LoVo (cell line): ENCODE results near the gene C17orf107.

Experiments used
- DNase-seq: peaks from one replicate; pipeline ENCODE4 v3.0.0-alpha.2; 2016; ENCODE audit warnings: low spot score

Gene C17orf107

DNA sequence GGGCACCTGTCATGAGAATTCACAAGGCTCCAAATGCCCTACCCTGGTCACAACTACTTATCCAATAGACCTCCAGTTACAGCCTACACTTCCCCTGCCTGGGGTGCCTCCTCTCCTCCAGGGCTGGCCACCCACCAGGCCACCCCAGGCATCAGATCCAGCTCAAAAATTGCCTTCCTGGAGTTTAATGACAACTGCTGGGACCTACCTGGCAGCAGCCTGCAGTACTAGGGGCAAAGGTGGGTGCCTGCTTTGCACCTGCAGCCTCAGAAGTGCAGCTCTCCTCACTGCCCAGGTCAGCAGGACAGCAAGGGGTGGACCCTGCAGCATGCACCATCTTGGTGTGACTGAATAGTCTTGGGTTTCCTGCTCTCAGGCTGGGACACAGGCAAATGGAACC, 36.3 kb downstream of the C17orf107 start:
- DNase-seq, result no peak

DNA sequence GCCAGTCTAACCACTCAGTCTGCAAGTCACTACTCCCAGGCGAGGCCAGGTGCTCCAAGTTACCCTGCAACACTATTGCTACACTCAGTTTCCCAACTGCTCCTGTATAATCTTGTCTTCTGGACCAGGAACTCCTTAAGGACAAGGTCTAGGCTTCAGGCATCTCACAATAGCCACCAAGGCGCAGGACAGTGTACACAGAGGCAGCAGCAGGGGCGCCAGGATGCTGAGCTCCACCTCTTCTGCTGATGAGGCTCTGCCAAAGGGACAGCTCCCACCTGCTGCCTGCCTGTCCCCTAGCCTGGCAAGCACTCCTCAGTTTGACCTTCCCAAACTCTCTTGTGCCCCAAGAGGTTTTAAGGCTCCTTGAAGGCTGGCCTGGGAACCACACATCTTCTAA, 37.1 kb downstream of the C17orf107 start:
- no peak for DNase-seq

DNA sequence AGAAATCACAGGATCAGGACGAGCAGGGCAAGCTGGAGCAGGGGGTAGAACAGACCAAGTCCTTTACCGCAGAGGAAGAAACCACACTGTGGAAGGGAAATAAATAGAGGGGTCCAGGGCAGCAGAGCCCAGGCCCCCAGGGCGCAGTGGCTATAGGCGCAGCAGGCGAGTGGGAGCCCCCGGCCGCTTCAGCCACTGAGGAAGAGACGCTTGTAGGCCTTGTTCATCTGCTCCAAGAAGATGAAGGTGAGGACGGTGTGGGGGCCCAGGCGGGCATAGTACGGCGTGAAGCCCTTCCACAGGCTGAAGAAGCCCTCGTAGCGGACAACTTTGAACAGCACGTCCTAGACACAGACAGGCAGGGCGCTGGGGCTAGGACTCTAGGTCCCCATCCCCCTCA, 38.2 kb downstream of the C17orf107 start:
- DNase-seq, result no peak

DNA sequence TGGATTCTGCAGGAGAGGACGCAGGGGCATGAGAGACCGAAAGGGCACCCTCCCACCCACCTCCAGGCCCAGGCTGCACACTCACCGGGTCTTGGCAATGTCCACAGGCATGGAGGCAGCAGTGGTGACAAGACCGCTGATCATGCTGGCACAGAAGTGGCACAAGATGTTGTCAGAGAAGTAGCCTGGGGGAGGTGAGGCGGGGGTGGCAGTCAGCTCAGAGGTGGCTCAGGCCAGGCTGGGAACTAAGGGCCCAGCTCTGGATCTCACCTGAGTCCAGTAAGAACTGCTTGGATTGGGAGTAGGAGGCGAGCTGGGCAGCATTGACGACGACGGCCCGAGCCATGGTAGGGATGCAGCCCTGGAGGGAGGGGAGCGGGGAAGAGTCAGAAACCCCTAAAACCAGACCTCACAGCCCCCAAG, 38.7 kb downstream of the C17orf107 start:
- no peak for DNase-seq

DNA sequence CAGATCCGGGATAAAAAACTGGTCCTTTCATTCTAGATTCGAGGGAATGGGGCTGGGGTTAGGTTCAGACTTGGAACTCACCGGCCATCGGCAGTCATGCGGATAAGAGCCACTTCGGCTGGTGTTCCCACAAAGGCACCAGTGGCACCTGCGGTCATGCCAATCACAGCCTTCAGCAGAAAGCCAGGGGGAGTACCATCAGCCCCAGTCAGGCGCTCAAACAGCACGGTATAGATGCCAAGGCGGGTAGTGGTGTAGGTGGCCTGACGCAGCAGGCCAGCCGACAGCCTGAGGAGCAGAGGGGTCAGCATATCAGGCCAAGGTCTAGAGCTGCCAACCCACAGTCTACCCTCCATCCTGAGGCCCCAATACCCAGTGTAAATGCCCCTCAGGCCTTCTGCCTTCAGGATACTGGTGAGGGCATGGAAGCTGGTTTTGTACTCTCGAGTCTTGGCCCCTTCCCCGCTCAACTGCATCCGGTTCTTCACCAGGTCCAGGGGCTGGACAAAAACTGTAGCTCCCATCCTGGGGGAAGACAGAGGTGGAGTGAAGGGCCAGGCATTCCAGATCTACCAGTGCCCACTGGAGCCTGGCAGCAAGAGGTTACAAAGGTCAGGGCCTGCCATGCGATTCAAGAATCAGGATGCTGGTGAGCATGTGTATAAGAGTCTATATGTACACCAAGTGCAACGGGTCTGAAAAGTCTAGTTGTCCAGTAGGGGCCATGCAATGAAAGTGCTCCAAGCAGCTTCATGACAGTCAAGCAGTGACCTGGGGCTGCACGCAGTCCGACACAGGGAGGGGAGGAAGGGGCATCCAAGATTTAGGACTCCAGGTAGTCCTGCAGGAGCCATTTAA, 39.6 kb downstream of the C17orf107 start:
- DNase-seq, result no peak

GRCh38 chr17:4939546-4939795, 40.1 kb downstream of the C17orf107 start:
- no peak for DNase-seq

- DNase-seq, result peak; percentile 99
These were observed 40.6 kb downstream of the C17orf107 start, which contains the start of the genes RNF167 and SLC25A11 for GRCh38 chr17:4939796-4940554. TSS of gene RNF167 (plus strand) at chr17:4940268. CDS start at chr17:4940910, 642 bp downstream. TSS of gene SLC25A11 (minus strand) at chr17:4940046. CDS start at chr17:4939910, 136 bp downstream.

GRCh38 chr17:4940555-4941318, 41.4 kb downstream of the C17orf107 start:
- DNase-seq, result peak; percentile 89

DNA sequence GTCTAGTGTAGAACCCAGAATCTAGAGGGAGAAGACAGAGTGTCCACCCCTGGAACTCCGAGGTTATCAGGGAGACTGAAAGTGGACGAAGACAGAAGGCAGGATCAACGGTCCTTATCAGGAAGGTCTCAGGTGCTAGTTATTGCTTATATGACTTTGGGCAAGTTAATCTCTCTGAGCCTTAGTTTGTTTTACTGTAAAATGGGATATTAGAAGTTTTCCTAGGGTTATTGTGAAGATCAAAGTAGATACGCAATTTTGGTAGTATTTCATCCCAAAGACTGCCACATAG, 41.9 kb downstream of the C17orf107 start:
- no peak for DNase-seq

- DNase-seq, result no peak
These were observed 43.6 kb downstream of the C17orf107 start for GRCh38 chr17:4942760-4943508.

DNA sequence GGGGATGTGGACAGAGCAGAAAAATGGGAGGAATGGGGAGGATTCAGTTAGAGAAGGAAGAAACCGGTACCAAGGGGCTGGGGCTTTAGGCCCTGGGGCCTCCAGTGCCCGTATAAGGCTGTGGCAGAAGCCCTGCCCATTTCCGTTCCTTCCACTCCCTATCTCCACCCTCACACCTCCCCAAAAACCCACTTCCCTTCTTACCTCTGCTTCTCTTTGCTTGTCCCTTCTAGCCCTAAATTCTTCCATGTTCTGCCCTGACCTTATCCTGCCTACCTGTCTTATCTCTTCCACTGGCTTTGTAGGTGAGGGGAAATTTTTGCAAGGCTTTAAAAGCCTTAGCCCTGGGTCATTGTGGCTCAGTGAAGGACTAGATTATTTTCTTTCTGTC, 44.8 kb downstream of the C17orf107 start:
- DNase-seq, result no peak

DNA sequence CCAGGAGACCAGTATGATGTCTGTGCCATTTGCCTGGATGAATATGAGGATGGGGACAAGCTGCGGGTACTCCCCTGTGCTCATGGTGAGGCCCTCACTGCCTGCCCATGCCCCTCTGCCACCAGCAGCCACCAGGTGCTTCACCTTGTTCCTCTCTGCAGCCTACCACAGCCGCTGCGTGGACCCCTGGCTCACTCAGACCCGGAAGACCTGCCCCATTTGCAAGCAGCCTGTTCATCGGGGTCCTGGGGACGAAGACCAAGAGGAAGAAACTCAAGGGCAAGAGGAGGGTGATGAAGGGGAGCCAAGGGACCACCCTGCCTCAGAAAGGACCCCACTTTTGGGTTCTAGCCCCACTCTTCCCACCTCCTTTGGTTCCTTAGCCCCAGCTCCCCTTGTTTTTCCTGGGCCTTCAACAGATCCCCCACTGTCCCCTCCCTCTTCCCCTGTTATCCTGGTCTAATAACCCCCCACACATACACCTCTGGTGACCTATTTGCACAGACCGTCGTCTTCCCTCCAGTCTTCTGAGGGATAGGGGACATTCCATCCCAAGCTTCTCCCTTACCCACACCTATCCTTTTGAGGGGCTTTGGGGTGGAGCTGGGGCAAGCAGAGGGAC, 45.3 kb downstream of the C17orf107 start:
- DNase-seq, result no peak

DNA sequence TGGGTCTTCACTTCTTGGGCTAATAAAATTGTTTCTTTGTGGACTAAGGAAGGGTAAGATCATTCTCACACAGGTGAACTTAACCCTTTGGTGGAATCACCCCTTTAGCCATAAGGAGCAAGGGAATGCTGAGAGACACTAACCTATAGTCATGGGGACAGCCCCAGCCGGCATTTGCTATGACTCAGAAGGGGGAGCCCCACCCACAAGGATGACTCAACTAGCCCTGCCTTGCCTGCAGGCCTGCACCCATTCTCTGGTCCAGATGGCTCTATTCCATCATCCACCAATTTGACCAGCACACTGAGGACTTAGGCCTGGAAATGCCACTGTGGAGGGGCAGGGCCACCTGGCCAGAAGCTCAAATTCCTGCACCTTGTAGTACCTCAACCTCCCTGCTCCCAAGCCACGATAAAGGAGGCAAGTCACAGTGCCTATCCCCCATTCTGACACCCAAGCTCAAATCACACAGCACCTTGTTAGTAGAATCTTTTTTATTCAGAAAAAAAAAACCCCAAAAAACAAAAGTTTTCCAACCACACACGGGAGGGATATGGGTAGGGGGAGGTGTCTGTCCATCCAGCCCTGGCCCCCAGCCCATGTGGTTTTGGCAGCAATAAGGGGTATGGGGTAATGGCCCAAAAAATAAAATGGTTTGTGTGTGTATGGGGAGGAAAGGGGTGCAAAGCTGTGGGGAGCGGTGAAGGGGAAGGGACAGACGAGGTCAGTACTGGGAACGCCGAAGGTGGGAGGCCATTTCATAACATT, 46.0 kb downstream of the C17orf107 start:
- peak; percentile 91 for DNase-seq

DNA sequence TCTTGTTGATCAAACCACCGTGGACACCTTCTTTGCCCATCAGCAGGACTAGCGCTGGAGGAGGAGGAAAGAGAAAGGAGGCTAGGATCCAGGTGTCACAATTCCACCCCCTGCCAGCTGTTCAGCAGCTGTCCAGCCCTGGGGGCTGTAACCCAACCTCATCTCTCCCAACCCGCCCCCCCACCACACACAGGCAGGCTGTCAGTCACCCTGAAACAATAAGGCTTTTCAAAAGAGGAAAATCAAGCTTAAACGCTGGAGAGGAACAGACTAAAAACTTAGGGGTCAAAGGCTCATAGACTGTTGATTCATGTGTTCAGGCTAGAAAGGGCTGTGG, 46.6 kb downstream of the C17orf107 start:
- no peak for DNase-seq

- no peak for DNase-seq
These were observed 47.1 kb downstream of the C17orf107 start for GRCh38 chr17:4946312-4946976.

GRCh38 chr17:4947010-4947410, 47.7 kb downstream of the C17orf107 start:
- DNase-seq, result no peak

GRCh38 chr17:4947411-4948165, 48.3 kb downstream of the C17orf107 start:
- peak; percentile 50 for DNase-seq

GRCh38 chr17:4948166-4948930, 49.0 kb downstream of the C17orf107 start, which contains the start of gene PFN1:
TSS of gene PFN1 (minus strand) at chr17:4948530. CDS start at chr17:4948394, 136 bp downstream.
- peak; percentile 85 for DNase-seq

DNA sequence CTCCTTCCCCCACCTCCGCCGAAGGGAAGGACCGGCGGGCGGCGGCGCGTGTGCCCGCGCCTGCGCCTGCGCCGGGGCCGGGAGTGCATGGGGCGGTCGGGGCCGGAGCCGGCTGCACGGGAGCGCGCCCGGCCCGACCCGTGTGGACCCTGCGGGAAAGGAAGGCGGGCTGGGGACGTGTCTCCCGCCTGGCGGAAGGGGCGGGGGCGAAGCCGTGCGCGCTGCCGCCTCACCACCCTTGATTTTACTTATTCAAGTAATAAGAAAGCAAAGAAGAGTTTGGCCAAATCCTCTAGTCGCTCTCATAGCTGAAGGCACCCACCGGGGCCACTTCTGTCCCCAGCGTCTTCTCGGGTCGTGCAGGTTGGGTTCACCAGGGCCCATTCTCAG, 49.6 kb downstream of the C17orf107 start:
- peak; percentile 79 for DNase-seq
